HepG2 (cell line): ENCODE results near the gene UBXN1. TPM values are rescaled to one million over a fixed set of nuclear protein-coding genes. Genes with fewer than 3 reads are reported as not detected.
A peak's percentile ranks its signal among the peaks of the same experiment; 100 is the strongest.

ENCODE experiments used
- AHDC1 ChIP-seq: sonication (generic); formaldehyde crosslinking; IDR thresholded peaks from 2 replicates; pipeline ENCODE4 v1.5.1; 2020; ENCODE audit warnings: mild to moderate bottlenecking, missing genetic modification reagents, borderline replicate concordance
- BRD4 ChIP-seq: sonication (generic); formaldehyde crosslinking; IDR thresholded peaks from 2 replicates; pipeline ENCODE4 v1.4.0; 2020; ENCODE audit warnings: missing genetic modification reagents
- EP300 ChIP-seq, 3 experiments: sonication (generic) in 1 of 3; formaldehyde crosslinking in 1 of 3; IDR thresholded peaks; 2 replicates each; pipeline versions ENCODE4 v1.5.1 to v1.6.1; 2011 to 2020; ENCODE audit warnings: low read depth in 2 of 3, low read length in 2 of 3, borderline replicate concordance in 1 of 3, improper control_type of control experiment in 1 of 3, mild to moderate bottlenecking in 1 of 3, missing genetic modification reagents in 1 of 3, moderate library complexity in 1 of 3
- ETV5 ChIP-seq: IDR thresholded peaks from 2 replicates; pipeline ENCODE4 v1.6.1; 2018; ENCODE audit warnings: missing biosample characterization, missing genetic modification reagents, inconsistent platforms, borderline replicate concordance
- FOSL2 ChIP-seq: sonication (generic); formaldehyde crosslinking; IDR thresholded peaks from 2 replicates; pipeline ENCODE4 v1.4.0; 2020; ENCODE audit warnings: missing genetic modification reagents
- MTA1 ChIP-seq: sonication (generic); formaldehyde crosslinking; IDR thresholded peaks from 2 replicates; pipeline ENCODE4 v1.4.0; 2020; ENCODE audit warnings: missing genetic modification reagents, mild to moderate bottlenecking, borderline replicate concordance
- NKX3-1 ChIP-seq: sonication (generic); formaldehyde crosslinking; IDR thresholded peaks from 2 replicates; pipeline ENCODE4 v1.5.0; 2020; ENCODE audit warnings: missing genetic modification reagents
- PAWR ChIP-seq: sonication (generic); formaldehyde crosslinking; IDR thresholded peaks from 2 replicates; pipeline ENCODE4 v1.4.0; 2020; ENCODE audit warnings: missing genetic modification reagents, mild to moderate bottlenecking, borderline replicate concordance
- RELA ChIP-seq: sonication (generic); formaldehyde crosslinking; IDR thresholded peaks from 2 replicates; pipeline ENCODE4 v1.4.0; 2020; ENCODE audit warnings: missing genetic modification reagents
- RFX1 ChIP-seq: fragments of 450-650 bp; IDR thresholded peaks from 2 replicates; pipeline ENCODE4 v1.6.1; 2017
- RXRA ChIP-seq: sonication (generic); formaldehyde crosslinking; IDR thresholded peaks from 2 replicates; pipeline ENCODE4 v1.5.1; 2020; ENCODE audit warnings: missing genetic modification reagents
- SNAPC5 ChIP-seq: sonication (generic); formaldehyde crosslinking; IDR thresholded peaks from 2 replicates; pipeline ENCODE4 v1.8.1; 2023; ENCODE audit warnings: mild to moderate bottlenecking, missing genetic modification reagents, borderline replicate concordance
- TBP ChIP-seq: sonication (generic); formaldehyde crosslinking; IDR thresholded peaks from 2 replicates; pipeline ENCODE4 v1.5.0; 2020; ENCODE audit warnings: missing genetic modification reagents
- ZBTB7B ChIP-seq: sonication (generic); formaldehyde crosslinking; IDR thresholded peaks from 2 replicates; pipeline ENCODE4 v1.4.0; 2020; ENCODE audit warnings: missing genetic modification reagents
- ZNF230 ChIP-seq: sonication (generic); formaldehyde crosslinking; IDR thresholded peaks from 2 replicates; pipeline ENCODE4 v1.4.0; 2020; ENCODE audit warnings: mild to moderate bottlenecking, missing genetic modification reagents
- ZNF317 ChIP-seq: sonication (generic); formaldehyde crosslinking; IDR thresholded peaks from 2 replicates; pipeline ENCODE4 v1.5.0; 2020; ENCODE audit warnings: mild to moderate bottlenecking, missing genetic modification reagents
- ZNF484 ChIP-seq: sonication (generic); formaldehyde crosslinking; IDR thresholded peaks from 2 replicates; pipeline ENCODE4 v1.5.1; 2020; ENCODE audit warnings: mild to moderate bottlenecking, low read depth, missing genetic modification reagents, borderline replicate concordance
- ZNF75D ChIP-seq: sonication (generic); formaldehyde crosslinking; IDR thresholded peaks from 2 replicates; pipeline ENCODE4 v1.8.1; 2023; ENCODE audit warnings: missing genetic modification reagents, mild to moderate bottlenecking, borderline replicate concordance
- ZNF788 ChIP-seq: sonication (generic); formaldehyde crosslinking; IDR thresholded peaks from 2 replicates; pipeline ENCODE4 v1.5.0; 2020; ENCODE audit warnings: mild to moderate bottlenecking, missing genetic modification reagents, borderline replicate concordance
- ZNF883 ChIP-seq: sonication (generic); formaldehyde crosslinking; IDR thresholded peaks from 2 replicates; pipeline ENCODE4 v1.5.1; 2020; ENCODE audit warnings: mild to moderate bottlenecking, missing genetic modification reagents; ENCODE audit errors: not compliant biosample characterization
- polyA plus RNA-seq, 8 experiments: library from polyadenylated mRNA; depleted of rRNA in 3 of 8; stranded (reverse) in 7 of 8; unstranded in 1 of 8; fragments of >200 nt; fragmentation: Illumina TruSeq in 4 of 8; extraction: Trizol in 4 of 8; gene quantifications; 2 replicates each; pipeline versions ENCODE4 v1.2.1 to v1.2.3, GENCODE V29; 2011 to 2016; ENCODE audit warnings: low read depth in 4 of 8, missing spikeins in 1 of 8, mixed read lengths in 1 of 8; ENCODE audit not compliant: insufficient read depth in 1 of 8
- total RNA-seq, 5 experiments: library from RNA; depleted of rRNA; stranded (reverse); fragments of >200 nt; fragmentation: Illumina TruSeq; extraction: Trizol; gene quantifications; 2 replicates each; pipeline ENCODE4 v1.2.3, GENCODE V29; 2016; ENCODE audit warnings: low read depth in 1 of 5
- TF ChIP-seq, protein P1 (sequence below): conservative IDR thresholded peaks from 2 replicates; pipeline ENCODE4 v1.6.1; 2018; ENCODE audit warnings: missing genetic modification reagents
- TF ChIP-seq, protein P2 (sequence below): sonication (generic); formaldehyde crosslinking; IDR thresholded peaks from 2 replicates; pipeline ENCODE4 v1.4.0; 2020; ENCODE audit warnings: missing genetic modification reagents, mild to moderate bottlenecking, borderline replicate concordance

The UBXN1 gene
- total and polyA plus RNA-seq, 2 of the 13 experiments (the other 11 are each of a cell fraction or from before 2014, with no cell fraction given) = 47.5 to 52.4 TPM

- TF ChIP-seq EP300 (IDR thresholded peaks at IDR 0.05; ENCODE audit: low read depth in 2 of 2, low read length in 2 of 2) (peak in 1 of 2 experiments; percentile 11; a peak in 2 of 4 replicates), EP300 (CRISPR knock-in tag; IDR thresholded peaks at IDR 0.05; ENCODE audit: borderline replicate concordance) (peak; percentile 39; the same call in 1 of the 2 replicates), BRD4 (no peak), TBP (CRISPR knock-in tag) (no peak), RELA (CRISPR knock-in tag) (peak; percentile 55; the same call in 1 of the 2 replicates), ZNF75D (peak; percentile 85; the same call in 1 of the 2 replicates), RXRA (peak; percentile 32; the same call in 1 of the 2 replicates), SNAPC5 (peak; percentile 31; the same call in 1 of the 2 replicates), RFX1 (no peak), NKX3-1 (CRISPR knock-in tag) (peak; percentile 73), ZNF484 (CRISPR knock-in tag) (no peak), ZBTB7B (CRISPR knock-in tag) (no peak), ZNF317 (peak; percentile 82), ZNF230 (CRISPR knock-in tag) (peak; percentile 90), PAWR (CRISPR knock-in tag) (0 out of 2 replicates have a peak, but pooled peaks have one; percentile 66), ZNF788 (no peak), MTA1 (CRISPR knock-in tag) (no peak), FOSL2 (CRISPR knock-in tag) (no peak), ETV5 (CRISPR knock-in tag) (peak; percentile 82), AHDC1 (CRISPR knock-in tag) (no peak), ZNF883 (peak; percentile 54)
- TF ChIP-seq, protein P1, sequence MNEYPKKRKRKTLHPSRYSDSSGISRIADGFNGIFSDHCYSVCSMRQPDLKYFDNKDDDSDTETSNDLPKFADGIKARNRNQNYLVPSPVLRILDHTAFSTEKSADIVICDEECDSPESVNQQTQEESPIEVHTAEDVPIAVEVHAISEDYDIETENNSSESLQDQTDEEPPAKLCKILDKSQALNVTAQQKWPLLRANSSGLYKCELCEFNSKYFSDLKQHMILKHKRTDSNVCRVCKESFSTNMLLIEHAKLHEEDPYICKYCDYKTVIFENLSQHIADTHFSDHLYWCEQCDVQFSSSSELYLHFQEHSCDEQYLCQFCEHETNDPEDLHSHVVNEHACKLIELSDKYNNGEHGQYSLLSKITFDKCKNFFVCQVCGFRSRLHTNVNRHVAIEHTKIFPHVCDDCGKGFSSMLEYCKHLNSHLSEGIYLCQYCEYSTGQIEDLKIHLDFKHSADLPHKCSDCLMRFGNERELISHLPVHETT (CRISPR knock-in tag) = peak; percentile 81
- TF ChIP-seq, protein P2, sequence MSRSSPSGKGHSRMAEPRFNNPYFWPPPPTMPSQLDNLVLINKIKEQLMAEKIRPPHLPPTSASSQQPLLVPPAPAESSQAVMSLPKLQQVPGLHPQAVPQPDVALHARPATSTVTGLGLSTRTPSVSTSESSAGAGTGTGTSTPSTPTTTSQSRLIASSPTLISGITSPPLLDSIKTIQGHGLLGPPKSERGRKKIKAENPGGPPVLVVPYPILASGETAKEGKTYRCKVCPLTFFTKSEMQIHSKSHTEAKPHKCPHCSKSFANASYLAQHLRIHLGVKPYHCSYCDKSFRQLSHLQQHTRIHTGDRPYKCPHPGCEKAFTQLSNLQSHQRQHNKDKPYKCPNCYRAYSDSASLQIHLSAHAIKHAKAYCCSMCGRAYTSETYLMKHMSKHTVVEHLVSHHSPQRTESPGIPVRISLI (CRISPR knock-in tag) = peak; percentile 18; the same call in 1 of the 2 replicates
Observed at GRCh38 chr11:62665075-62665598, 13.7 kb downstream of the UBXN1 start, which contains the start of the genes C11orf98 and CSKMT (continued).
